DOHH2 (cell line): ENCODE data around the gene MEIS2.

Source experiments
- EZH2phosphoT487 ChIP-seq: fragments of 200-600 bp; sonication (generic); IDR thresholded peaks from 2 replicates; pipeline ENCODE4 v1.6.1; 2017; ENCODE audit warnings: borderline replicate concordance, mild to moderate bottlenecking, antibody characterized with exemption, low read length, moderate library complexity, mixed read lengths
- TF ChIP-seq, protein P1 (sequence below): fragments of 200-600 bp; sonication (generic); IDR thresholded peaks from one replicate; pipeline ENCODE4 v1.5.1; 2014; ENCODE audit warnings: antibody characterized with exemption, mild to moderate bottlenecking, low read depth, low read length; ENCODE audit not compliant: poor library complexity, severe bottlenecking

DNA sequence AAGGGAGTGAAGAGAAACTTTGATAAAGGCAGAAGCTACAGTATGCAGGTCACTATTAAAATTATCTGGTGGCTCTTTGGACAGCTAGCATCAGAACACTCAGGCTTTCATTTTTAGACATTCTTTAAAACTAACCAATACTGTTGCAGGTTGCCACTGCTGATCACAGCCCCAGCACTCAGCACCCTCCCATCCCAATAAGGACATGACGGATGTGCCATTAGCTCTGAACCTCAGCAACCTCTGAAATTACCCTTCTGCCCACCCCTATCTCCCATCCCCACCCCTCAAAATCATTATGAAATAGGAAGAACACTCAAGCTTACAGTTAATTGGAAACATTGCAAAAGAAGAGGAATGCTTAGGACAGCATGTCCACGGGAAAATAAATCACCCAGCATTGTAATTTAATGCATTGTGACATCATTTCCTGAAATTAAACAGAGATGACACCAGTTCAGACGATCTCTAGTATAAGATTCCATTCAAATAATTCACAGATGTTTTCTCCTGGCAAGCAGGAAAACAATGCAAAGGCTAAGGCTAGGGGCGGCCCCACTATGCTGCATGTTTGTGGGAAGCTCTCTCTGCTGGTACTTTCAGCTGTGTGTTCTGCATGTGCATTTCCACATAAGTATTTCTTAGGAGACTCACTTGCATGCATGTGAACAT is 71.6 kb downstream of the MEIS2 start:
- TF ChIP-seq, protein P1, sequence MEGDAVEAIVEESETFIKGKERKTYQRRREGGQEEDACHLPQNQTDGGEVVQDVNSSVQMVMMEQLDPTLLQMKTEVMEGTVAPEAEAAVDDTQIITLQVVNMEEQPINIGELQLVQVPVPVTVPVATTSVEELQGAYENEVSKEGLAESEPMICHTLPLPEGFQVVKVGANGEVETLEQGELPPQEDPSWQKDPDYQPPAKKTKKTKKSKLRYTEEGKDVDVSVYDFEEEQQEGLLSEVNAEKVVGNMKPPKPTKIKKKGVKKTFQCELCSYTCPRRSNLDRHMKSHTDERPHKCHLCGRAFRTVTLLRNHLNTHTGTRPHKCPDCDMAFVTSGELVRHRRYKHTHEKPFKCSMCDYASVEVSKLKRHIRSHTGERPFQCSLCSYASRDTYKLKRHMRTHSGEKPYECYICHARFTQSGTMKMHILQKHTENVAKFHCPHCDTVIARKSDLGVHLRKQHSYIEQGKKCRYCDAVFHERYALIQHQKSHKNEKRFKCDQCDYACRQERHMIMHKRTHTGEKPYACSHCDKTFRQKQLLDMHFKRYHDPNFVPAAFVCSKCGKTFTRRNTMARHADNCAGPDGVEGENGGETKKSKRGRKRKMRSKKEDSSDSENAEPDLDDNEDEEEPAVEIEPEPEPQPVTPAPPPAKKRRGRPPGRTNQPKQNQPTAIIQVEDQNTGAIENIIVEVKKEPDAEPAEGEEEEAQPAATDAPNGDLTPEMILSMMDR, result no peak
- no peak for TF ChIP-seq EZH2phosphoT487
